Measurements from ENCODE around the gene CIROP. TPM values are rescaled to one million over a fixed set of nuclear protein-coding genes. Genes with fewer than 3 reads are reported as not detected.
A peak's percentile ranks its signal among the peaks of the same experiment; 100 is the strongest.

Gene CIROP
- total RNA-seq, 1 experiment from 2014 or later: 0.42 TPM

GRCh38 chr14:23139874-23140273, 35.1 kb upstream of the CIROP start:
- DNase-seq: no peak
- no peak overlapping the region for H3K4me3 ChIP-seq (ENCODE audit: insufficient read depth, low read depth, low read length)
- no peaks in the 10 kb centered on the region for H3K27me3 ChIP-seq (ENCODE audit: control insufficient read depth, insufficient read depth, low read length)
- peaks cover 23% of the 10 kb centered on the region for H3K36me3 ChIP-seq (replicated peaks; ENCODE audit: control insufficient read depth, insufficient read depth, low read length)

- peaks cover 22% of the 10 kb centered on the region for H3K36me3 ChIP-seq (replicated peaks; ENCODE audit: control insufficient read depth, insufficient read depth, low read length)
- H3K27me3 ChIP-seq (ENCODE audit: control insufficient read depth, insufficient read depth, low read length): no peaks in the 10 kb centered on the region
- no peak for DNase-seq
- no peak overlapping the region for H3K4me3 ChIP-seq (ENCODE audit: insufficient read depth, low read depth, low read length)
These were observed 33.2 kb upstream of the CIROP start for GRCh38 chr14:23137813-23138535.

GRCh38 chr14:23137192-23137812, 32.5 kb upstream of the CIROP start:
- Histone ChIP-seq H3K36me3 (replicated peaks; ENCODE audit: control insufficient read depth, insufficient read depth, low read length) (peaks cover 18% of the 10 kb centered on the region), H3K4me3 (ENCODE audit: insufficient read depth, low read depth, low read length) (no peak overlapping the region), H3K27me3 (ENCODE audit: control insufficient read depth, insufficient read depth, low read length) (no peaks in the 10 kb centered on the region)
- no peak for DNase-seq

GRCh38 chr14:23136566-23137133, 31.9 kb upstream of the CIROP start:
- no peak for DNase-seq
- H3K36me3 ChIP-seq (replicated peaks; ENCODE audit: control insufficient read depth, insufficient read depth, low read length): peaks cover 18% of the 10 kb centered on the region
- H3K4me3 ChIP-seq (ENCODE audit: insufficient read depth, low read depth, low read length): no peak overlapping the region
- no peaks in the 10 kb centered on the region for H3K27me3 ChIP-seq (ENCODE audit: control insufficient read depth, insufficient read depth, low read length)

GRCh38 chr14:23132970-23133369, 28.2 kb upstream of the CIROP start:
- no peak for DNase-seq
- Histone ChIP-seq H3K27me3 (ENCODE audit: control insufficient read depth, insufficient read depth, low read length) (no peaks in the 10 kb centered on the region), H3K36me3 (replicated peaks; ENCODE audit: control insufficient read depth, insufficient read depth, low read length) (peaks cover 15% of the 10 kb centered on the region), H3K4me3 (ENCODE audit: insufficient read depth, low read depth, low read length) (no peak overlapping the region)

- DNase-seq: no peak
- Histone ChIP-seq H3K27me3 (ENCODE audit: control insufficient read depth, insufficient read depth, low read length) (no peaks in the 10 kb centered on the region), H3K4me3 (ENCODE audit: insufficient read depth, low read depth, low read length) (no peak overlapping the region), H3K36me3 (replicated peaks; ENCODE audit: control insufficient read depth, insufficient read depth, low read length) (peaks cover 15% of the 10 kb centered on the region)
These were observed 26.7 kb upstream of the CIROP start for GRCh38 chr14:23131482-23131881.

- peaks cover 12% of the 10 kb centered on the region for H3K36me3 ChIP-seq (replicated peaks; ENCODE audit: control insufficient read depth, insufficient read depth, low read length)
- no peaks in the 10 kb centered on the region for H3K27me3 ChIP-seq (ENCODE audit: control insufficient read depth, insufficient read depth, low read length)
- DNase-seq: no peak
- no peak overlapping the region for H3K4me3 ChIP-seq (ENCODE audit: insufficient read depth, low read depth, low read length)
These were observed 26.1 kb upstream of the CIROP start for GRCh38 chr14:23130871-23131270.

- no peak for DNase-seq
- H3K36me3 ChIP-seq (replicated peaks; ENCODE audit: control insufficient read depth, insufficient read depth, low read length): peaks cover 12% of the 10 kb centered on the region
- H3K27me3 ChIP-seq (ENCODE audit: control insufficient read depth, insufficient read depth, low read length): no peaks in the 10 kb centered on the region
- no peak overlapping the region for H3K4me3 ChIP-seq (ENCODE audit: insufficient read depth, low read depth, low read length)
These were observed 25.0 kb upstream of the CIROP start for GRCh38 chr14:23129759-23130316.

- no peak for DNase-seq
- peaks cover 12% of the 10 kb centered on the region for H3K36me3 ChIP-seq (replicated peaks; ENCODE audit: control insufficient read depth, insufficient read depth, low read length)
- no peaks in the 10 kb centered on the region for H3K27me3 ChIP-seq (ENCODE audit: control insufficient read depth, insufficient read depth, low read length)
- no peak overlapping the region for H3K4me3 ChIP-seq (ENCODE audit: insufficient read depth, low read depth, low read length)
These were observed 24.4 kb upstream of the CIROP start for GRCh38 chr14:23128969-23129758.

- Histone ChIP-seq H3K27me3 (ENCODE audit: control insufficient read depth, insufficient read depth, low read length) (no peaks in the 10 kb centered on the region), H3K36me3 (replicated peaks; ENCODE audit: control insufficient read depth, insufficient read depth, low read length) (peaks cover 12% of the 10 kb centered on the region), H3K4me3 (ENCODE audit: insufficient read depth, low read depth, low read length) (no peak overlapping the region)
- no peak for DNase-seq
These were observed 23.1 kb upstream of the CIROP start for GRCh38 chr14:23127861-23128260.

- peaks cover 12% of the 10 kb centered on the region for H3K36me3 ChIP-seq (replicated peaks; ENCODE audit: control insufficient read depth, insufficient read depth, low read length)
- peak; percentile 44 for DNase-seq
- no peak overlapping the region for H3K4me3 ChIP-seq (ENCODE audit: insufficient read depth, low read depth, low read length)
- H3K27me3 ChIP-seq (ENCODE audit: control insufficient read depth, insufficient read depth, low read length): no peaks in the 10 kb centered on the region
These were observed 21.9 kb upstream of the CIROP start for GRCh38 chr14:23126548-23127278.

GRCh38 chr14:23125933-23126524, 21.2 kb upstream of the CIROP start:
- no peak overlapping the region for H3K4me3 ChIP-seq (ENCODE audit: insufficient read depth, low read depth, low read length)
- no peaks in the 10 kb centered on the region for H3K27me3 ChIP-seq (ENCODE audit: control insufficient read depth, insufficient read depth, low read length)
- peak; percentile 75 for DNase-seq
- peaks cover 12% of the 10 kb centered on the region for H3K36me3 ChIP-seq (replicated peaks; ENCODE audit: control insufficient read depth, insufficient read depth, low read length)

GRCh38 chr14:23125011-23125410, 20.2 kb upstream of the CIROP start:
- Histone ChIP-seq H3K27me3 (ENCODE audit: control insufficient read depth, insufficient read depth, low read length) (no peaks in the 10 kb centered on the region), H3K36me3 (replicated peaks; ENCODE audit: control insufficient read depth, insufficient read depth, low read length) (peaks cover 12% of the 10 kb centered on the region), H3K4me3 (ENCODE audit: insufficient read depth, low read depth, low read length) (no peak overlapping the region)
- no peak for DNase-seq

All from H7 (cell line).